GM23338 (cell line): Measurements from ENCODE around the gene CDC45. TPM values are rescaled to one million over a fixed set of nuclear protein-coding genes. Genes with fewer than 3 reads are reported as not detected.

Experiments
- ATAC-seq: fragments of 200-7000 bp; cut with Tn5 transposase; 3 replicates; pipeline ENCODE4 v1.9.1; 2020
- DNase-seq: peaks from one replicate; pipeline ENCODE4 v3.0.0-alpha.2; 2015; ENCODE audit warnings: low spot score
- H2AFZ ChIP-seq: fragments of 200-600 bp; sonication (generic); 2 replicates; pipeline ENCODE4 v1.8.0; 2016; ENCODE audit warnings: antibody characterized with exemption, mild to moderate bottlenecking, moderate library complexity
- H3F3A ChIP-seq: fragments of 200-600 bp; sonication (generic); replicated peaks from 2 replicates; pipeline ENCODE4 v1.8.0; 2017; ENCODE audit warnings: antibody characterized with exemption, mixed run types, low read depth
- H3K27ac ChIP-seq: fragments of 200-600 bp; sonication (generic); 2 replicates; pipeline ENCODE4 v1.6.1; 2016; ENCODE audit warnings: low read depth
- H3K27me3 ChIP-seq: fragments of 200-600 bp; sonication (generic); 2 replicates; pipeline ENCODE4 v1.8.0; 2016; ENCODE audit warnings: mild to moderate bottlenecking, mixed run types, moderate library complexity; ENCODE audit not compliant: insufficient read depth
- H3K36me3 ChIP-seq: fragments of 200-600 bp; sonication (generic); 2 replicates; pipeline ENCODE4 v1.8.0; 2016; ENCODE audit warnings: mild to moderate bottlenecking; ENCODE audit not compliant: insufficient read depth
- H3K4me1 ChIP-seq: fragments of 200-600 bp; sonication (generic); 2 replicates; pipeline ENCODE4 v1.8.0; 2016; ENCODE audit warnings: mild to moderate bottlenecking, moderate library complexity; ENCODE audit not compliant: insufficient read depth
- H3K4me2 ChIP-seq: fragments of 200-600 bp; sonication (generic); 2 replicates; pipeline ENCODE4 v1.7.1; 2017; ENCODE audit warnings: mixed run types
- H3K4me3 ChIP-seq: fragments of 200-600 bp; sonication (generic); 2 replicates; pipeline ENCODE4 v1.6.1; 2016; ENCODE audit warnings: mixed run types
- H3K79me2 ChIP-seq: fragments of 200-600 bp; sonication (generic); replicated peaks from 2 replicates; pipeline ENCODE4 v1.8.0; 2017; ENCODE audit warnings: mild to moderate bottlenecking; ENCODE audit not compliant: insufficient read depth
- H3K9me2 ChIP-seq: fragments of 200-600 bp; sonication (generic); 2 replicates; pipeline ENCODE4 v1.8.0; 2017; ENCODE audit not compliant: insufficient read depth
- H4K20me1 ChIP-seq: fragments of 200-600 bp; sonication (generic); replicated peaks from 2 replicates; pipeline ENCODE4 v1.8.0; 2017; ENCODE audit warnings: mild to moderate bottlenecking; ENCODE audit not compliant: insufficient read depth
- H3K27ac Mint-ChIP-seq: 2 replicates; pipeline ENCODE4 v1.8.0; 2020; ENCODE audit warnings: inconsistent platforms, mild to moderate bottlenecking, moderate library complexity, mixed read lengths
- H3K27me3 Mint-ChIP-seq: 3 replicates; pipeline ENCODE4 v1.8.0; 2022; ENCODE audit warnings: low read depth, mild to moderate bottlenecking, moderate library complexity, mixed read lengths, inconsistent platforms; ENCODE audit not compliant: insufficient read depth, poor library complexity
- H3K36me3 Mint-ChIP-seq: 3 replicates; pipeline ENCODE4 v1.8.0; 2021; ENCODE audit warnings: low read depth, mild to moderate bottlenecking, inconsistent platforms, moderate library complexity, mixed read lengths
- H3K4me1 Mint-ChIP-seq: 3 replicates; pipeline ENCODE4 v1.8.0; 2020; ENCODE audit warnings: mild to moderate bottlenecking, inconsistent platforms, mixed read lengths
- H3K4me3 Mint-ChIP-seq: 3 replicates; pipeline ENCODE4 v1.8.0; 2021; ENCODE audit warnings: moderate library complexity, mild to moderate bottlenecking, inconsistent platforms, mixed read lengths
- H3K9me3 Mint-ChIP-seq: 3 replicates; pipeline ENCODE4 v1.8.0; 2020; ENCODE audit warnings: moderate library complexity, mild to moderate bottlenecking, inconsistent platforms, mixed read lengths
- CREB1 ChIP-seq: fragments of 250-450 bp; sonication (Bioruptor Pico); IDR thresholded peaks from 2 replicates; pipeline ENCODE4 v1.5.0; 2020; ENCODE audit warnings: low read depth, mild to moderate bottlenecking, moderate library complexity
- EZH2 ChIP-seq: fragments of 200-600 bp; sonication (generic); IDR thresholded peaks from one replicate; pipeline ENCODE4 v1.8.0; 2017; ENCODE audit warnings: antibody characterized with exemption, mild to moderate bottlenecking, low read depth; ENCODE audit not compliant: unreplicated experiment
- EZH2phosphoT487 ChIP-seq: fragments of 200-600 bp; sonication (generic); IDR thresholded peaks from one replicate; pipeline ENCODE4 v1.8.1; 2018; ENCODE audit warnings: antibody characterized with exemption; ENCODE audit not compliant: unreplicated experiment
- JUNB ChIP-seq: IDR thresholded peaks from one replicate; pipeline ENCODE4 v1.6.1; 2016; ENCODE audit warnings: antibody characterized with exemption; ENCODE audit not compliant: unreplicated experiment
- NANOG ChIP-seq: IDR thresholded peaks from 2 replicates; pipeline ENCODE4 v1.6.1; 2016; ENCODE audit warnings: antibody characterized with exemption, borderline replicate concordance
- POLR2AphosphoS5 ChIP-seq: IDR thresholded peaks from 2 replicates; pipeline ENCODE4 v1.6.1; 2016; ENCODE audit warnings: antibody characterized with exemption, low read depth
- STAT1 ChIP-seq: IDR thresholded peaks from one replicate; pipeline ENCODE4 v1.6.1; 2016; ENCODE audit warnings: antibody characterized with exemption; ENCODE audit not compliant: unreplicated experiment
- ZNF114 ChIP-seq: fragments of 250-450 bp; sonication (Bioruptor Pico); IDR thresholded peaks from 2 replicates; pipeline ENCODE4 v1.5.0; 2020; ENCODE audit warnings: mild to moderate bottlenecking, moderate library complexity
- ZNF331 ChIP-seq: fragments of 250-450 bp; sonication (Bioruptor Pico); IDR thresholded peaks from 2 replicates; pipeline ENCODE4 v1.5.0; 2020; ENCODE audit warnings: low read depth, mild to moderate bottlenecking, moderate library complexity
- polyA plus RNA-seq: library from polyadenylated mRNA; unstranded; fragments of >200 nt; fragmentation: Nextera tagmentation; extraction: Ambion mirVana; gene quantifications from 2 replicates; pipeline ENCODE4 v1.2.1, GENCODE V29; 2016
- total RNA-seq: library from RNA; depleted of rRNA; stranded (reverse); fragments of >200 nt; shearing (Covaris generic); gene quantifications from 2 replicates; pipeline ENCODE4 v1.2.3, GENCODE V29; 2014
- TF ChIP-seq, protein P1 (sequence below), 2 experiments: fragments of 200-600 bp in 1 of 2; sonication (generic) in 1 of 2; conservative IDR thresholded peaks; 2 replicates each; pipeline versions ENCODE4 v1.5.1 to v1.6.1; 2016 to 2017; ENCODE audit warnings: antibody characterized with exemption in 2 of 2, low read depth in 2 of 2, mild to moderate bottlenecking in 2 of 2, moderate library complexity in 1 of 2
- TF ChIP-seq, protein P2 (sequence below): fragments of 250-450 bp; sonication (Bioruptor Pico); IDR thresholded peaks from 2 replicates; pipeline ENCODE4 v1.5.0; 2020; ENCODE audit warnings: mild to moderate bottlenecking, moderate library complexity

CDC45 gene
- total and polyA plus RNA-seq, 2 experiments from 2014 or later = 29.0 to 30.3 TPM

DNA sequence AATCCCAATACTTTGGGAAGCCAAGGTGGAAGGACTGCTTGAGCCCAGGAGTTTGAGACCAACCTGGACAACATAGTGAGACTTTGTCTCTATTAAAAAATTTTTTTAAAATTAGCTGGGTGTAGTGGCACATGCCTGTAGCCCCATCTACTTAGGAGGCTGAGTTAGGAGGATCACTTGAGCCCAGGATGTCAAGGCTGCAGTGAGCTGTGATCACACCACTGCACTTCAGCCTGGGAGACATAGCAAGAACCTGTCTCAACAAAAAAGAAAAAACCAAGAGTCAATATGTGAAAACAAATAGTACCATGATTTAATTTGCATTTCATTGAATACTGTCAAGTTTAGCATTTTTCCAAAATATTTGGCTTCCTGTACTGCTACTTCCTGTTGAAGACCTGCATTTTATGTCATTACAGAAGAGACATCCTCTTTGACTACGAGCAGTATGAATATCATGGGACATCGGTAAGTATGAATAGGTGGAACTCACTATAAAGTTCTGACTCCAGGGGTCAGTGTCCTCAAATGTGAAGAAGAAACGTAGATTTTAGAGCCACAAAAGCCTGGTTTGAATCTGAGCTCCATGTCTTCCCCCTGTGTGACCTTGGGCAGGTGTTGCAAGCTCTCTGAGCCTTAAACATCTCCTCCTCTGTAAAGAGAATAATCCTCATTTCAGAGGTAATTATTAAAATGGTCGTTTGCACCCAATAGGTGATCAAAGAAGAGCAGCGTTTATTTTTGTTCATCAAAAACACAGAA lies 16.0 kb downstream of the CDC45 start:
- H3K79me2 ChIP-seq = peaks cover 3% of the 10 kb centered on the region; the same call in 1 of the 2 replicates
- Mint-ChIP-seq H3K9me3 (no peaks in the 10 kb centered on the region), H3K4me3 (no peak overlapping the region), H3K4me1 (no peaks in the 10 kb centered on the region), H3K36me3 (peaks cover 33% of the 10 kb centered on the region), H3K27ac (no peak overlapping the region), H3K27me3 (peaks cover 4% of the 10 kb centered on the region)
- H3K27ac ChIP-seq = no peak overlapping the region
- H3K4me1 ChIP-seq = no peaks in the 10 kb centered on the region
- peak; percentile 48 for DNase-seq
- peaks cover 18% of the 10 kb centered on the region; the same call in 1 of the 2 replicates for H3K36me3 ChIP-seq
- no peak for ATAC-seq
- H4K20me1 ChIP-seq = peaks cover 3% of the 10 kb centered on the region; the same call in 1 of the 2 replicates
- no peaks in the 10 kb centered on the region for H3F3A ChIP-seq
- H3K4me3 ChIP-seq = no peak overlapping the region
- H3K9me2 ChIP-seq = no peaks in the 10 kb centered on the region
- no peaks in the 10 kb centered on the region for H3K27me3 ChIP-seq
- no peak overlapping the region for H3K4me2 ChIP-seq
- TF ChIP-seq, protein P1, sequence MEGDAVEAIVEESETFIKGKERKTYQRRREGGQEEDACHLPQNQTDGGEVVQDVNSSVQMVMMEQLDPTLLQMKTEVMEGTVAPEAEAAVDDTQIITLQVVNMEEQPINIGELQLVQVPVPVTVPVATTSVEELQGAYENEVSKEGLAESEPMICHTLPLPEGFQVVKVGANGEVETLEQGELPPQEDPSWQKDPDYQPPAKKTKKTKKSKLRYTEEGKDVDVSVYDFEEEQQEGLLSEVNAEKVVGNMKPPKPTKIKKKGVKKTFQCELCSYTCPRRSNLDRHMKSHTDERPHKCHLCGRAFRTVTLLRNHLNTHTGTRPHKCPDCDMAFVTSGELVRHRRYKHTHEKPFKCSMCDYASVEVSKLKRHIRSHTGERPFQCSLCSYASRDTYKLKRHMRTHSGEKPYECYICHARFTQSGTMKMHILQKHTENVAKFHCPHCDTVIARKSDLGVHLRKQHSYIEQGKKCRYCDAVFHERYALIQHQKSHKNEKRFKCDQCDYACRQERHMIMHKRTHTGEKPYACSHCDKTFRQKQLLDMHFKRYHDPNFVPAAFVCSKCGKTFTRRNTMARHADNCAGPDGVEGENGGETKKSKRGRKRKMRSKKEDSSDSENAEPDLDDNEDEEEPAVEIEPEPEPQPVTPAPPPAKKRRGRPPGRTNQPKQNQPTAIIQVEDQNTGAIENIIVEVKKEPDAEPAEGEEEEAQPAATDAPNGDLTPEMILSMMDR (conservative IDR thresholded peaks at IDR 0.05; ENCODE audit: low read depth in 2 of 2) = peak; percentile 34 to 35
- no peak for TF ChIP-seq NANOG
- H2AFZ ChIP-seq = no peak overlapping the region

DNA sequence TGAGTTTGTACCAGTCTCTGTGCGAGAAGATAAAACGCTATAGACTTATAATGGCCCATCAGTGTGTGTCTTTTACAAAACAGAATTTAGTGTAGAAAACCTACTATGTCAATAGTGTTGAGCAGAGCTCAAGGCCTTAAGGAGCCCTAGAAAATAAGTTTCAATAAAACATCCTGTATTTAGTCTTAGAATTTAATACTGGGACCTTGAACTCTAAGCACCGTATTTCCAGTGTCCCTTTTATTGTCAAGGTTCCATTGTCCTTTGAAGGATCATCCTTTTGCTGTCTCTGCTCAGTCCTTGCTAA lies 16.6 kb downstream of the CDC45 start:
- ATAC-seq = no peak
- no peak overlapping the region for H3K4me3 ChIP-seq
- TF ChIP-seq, protein P1 (conservative IDR thresholded peaks at IDR 0.05; ENCODE audit: low read depth in 2 of 2) = no peak
- TF ChIP-seq JUNB = no peak
- TF ChIP-seq EZH2phosphoT487 = no peak
- TF ChIP-seq CREB1 (CRISPR knock-in tag) = no peak
- TF ChIP-seq EZH2 = no peak
- TF ChIP-seq POLR2AphosphoS5 = no peak
- TF ChIP-seq, protein P2, sequence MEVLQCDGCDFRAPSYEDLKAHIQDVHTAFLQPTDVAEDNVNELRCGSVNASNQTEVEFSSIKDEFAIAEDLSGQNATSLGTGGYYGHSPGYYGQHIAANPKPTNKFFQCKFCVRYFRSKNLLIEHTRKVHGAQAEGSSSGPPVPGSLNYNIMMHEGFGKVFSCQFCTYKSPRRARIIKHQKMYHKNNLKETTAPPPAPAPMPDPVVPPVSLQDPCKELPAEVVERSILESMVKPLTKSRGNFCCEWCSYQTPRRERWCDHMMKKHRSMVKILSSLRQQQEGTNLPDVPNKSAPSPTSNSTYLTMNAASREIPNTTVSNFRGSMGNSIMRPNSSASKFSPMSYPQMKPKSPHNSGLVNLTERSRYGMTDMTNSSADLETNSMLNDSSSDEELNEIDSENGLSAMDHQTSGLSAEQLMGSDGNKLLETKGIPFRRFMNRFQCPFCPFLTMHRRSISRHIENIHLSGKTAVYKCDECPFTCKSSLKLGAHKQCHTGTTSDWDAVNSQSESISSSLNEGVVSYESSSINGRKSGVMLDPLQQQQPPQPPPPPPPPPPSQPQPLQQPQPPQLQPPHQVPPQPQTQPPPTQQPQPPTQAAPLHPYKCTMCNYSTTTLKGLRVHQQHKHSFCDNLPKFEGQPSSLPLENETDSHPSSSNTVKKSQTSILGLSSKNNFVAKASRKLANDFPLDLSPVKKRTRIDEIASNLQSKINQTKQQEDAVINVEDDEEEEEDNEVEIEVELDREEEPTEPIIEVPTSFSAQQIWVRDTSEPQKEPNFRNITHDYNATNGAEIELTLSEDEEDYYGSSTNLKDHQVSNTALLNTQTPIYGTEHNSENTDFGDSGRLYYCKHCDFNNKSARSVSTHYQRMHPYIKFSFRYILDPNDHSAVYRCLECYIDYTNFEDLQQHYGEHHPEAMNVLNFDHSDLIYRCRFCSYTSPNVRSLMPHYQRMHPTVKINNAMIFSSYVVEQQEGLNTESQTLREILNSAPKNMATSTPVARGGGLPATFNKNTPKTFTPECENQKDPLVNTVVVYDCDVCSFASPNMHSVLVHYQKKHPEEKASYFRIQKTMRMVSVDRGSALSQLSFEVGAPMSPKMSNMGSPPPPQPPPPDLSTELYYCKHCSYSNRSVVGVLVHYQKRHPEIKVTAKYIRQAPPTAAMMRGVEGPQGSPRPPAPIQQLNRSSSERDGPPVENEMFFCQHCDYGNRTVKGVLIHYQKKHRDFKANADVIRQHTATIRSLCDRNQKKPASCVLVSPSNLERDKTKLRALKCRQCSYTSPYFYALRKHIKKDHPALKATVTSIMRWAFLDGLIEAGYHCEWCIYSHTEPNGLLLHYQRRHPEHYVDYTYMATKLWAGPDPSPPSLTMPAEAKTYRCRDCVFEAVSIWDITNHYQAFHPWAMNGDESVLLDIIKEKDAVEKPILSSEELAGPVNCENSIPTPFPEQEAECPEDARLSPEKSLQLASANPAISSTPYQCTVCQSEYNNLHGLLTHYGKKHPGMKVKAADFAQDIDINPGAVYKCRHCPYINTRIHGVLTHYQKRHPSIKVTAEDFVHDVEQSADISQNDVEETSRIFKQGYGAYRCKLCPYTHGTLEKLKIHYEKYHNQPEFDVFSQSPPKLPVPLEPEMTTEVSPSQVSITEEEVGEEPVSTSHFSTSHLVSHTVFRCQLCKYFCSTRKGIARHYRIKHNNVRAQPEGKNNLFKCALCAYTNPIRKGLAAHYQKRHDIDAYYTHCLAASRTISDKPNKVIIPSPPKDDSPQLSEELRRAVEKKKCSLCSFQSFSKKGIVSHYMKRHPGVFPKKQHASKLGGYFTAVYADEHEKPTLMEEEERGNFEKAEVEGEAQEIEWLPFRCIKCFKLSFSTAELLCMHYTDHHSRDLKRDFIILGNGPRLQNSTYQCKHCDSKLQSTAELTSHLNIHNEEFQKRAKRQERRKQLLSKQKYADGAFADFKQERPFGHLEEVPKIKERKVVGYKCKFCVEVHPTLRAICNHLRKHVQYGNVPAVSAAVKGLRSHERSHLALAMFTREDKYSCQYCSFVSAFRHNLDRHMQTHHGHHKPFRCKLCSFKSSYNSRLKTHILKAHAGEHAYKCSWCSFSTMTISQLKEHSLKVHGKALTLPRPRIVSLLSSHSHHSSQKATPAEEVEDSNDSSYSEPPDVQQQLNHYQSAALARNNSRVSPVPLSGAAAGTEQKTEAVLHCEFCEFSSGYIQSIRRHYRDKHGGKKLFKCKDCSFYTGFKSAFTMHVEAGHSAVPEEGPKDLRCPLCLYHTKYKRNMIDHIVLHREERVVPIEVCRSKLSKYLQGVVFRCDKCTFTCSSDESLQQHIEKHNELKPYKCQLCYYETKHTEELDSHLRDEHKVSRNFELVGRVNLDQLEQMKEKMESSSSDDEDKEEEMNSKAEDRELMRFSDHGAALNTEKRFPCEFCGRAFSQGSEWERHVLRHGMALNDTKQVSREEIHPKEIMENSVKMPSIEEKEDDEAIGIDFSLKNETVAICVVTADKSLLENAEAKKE = no peak
- no peak for TF ChIP-seq STAT1
- TF ChIP-seq ZNF114 (CRISPR knock-in tag) = no peak
- TF ChIP-seq ZNF331 (CRISPR knock-in tag) = no peak

More for the DNA sequence above, 16.6 kb downstream of the CDC45 start:
- Histone ChIP-seq H3K4me1 (no peaks in the 10 kb centered on the region), H3K27ac (no peak overlapping the region), H3K27me3 (no peaks in the 10 kb centered on the region), H4K20me1 (peaks cover 3% of the 10 kb centered on the region; the same call in 1 of the 2 replicates), H3K36me3 (peaks cover 18% of the 10 kb centered on the region; the same call in 1 of the 2 replicates), H3K9me2 (no peaks in the 10 kb centered on the region), H3K4me2 (no peak overlapping the region), H3F3A (no peaks in the 10 kb centered on the region), H3K79me2 (no peaks in the 10 kb centered on the region; the same call in 1 of the 2 replicates), H2AFZ (no peak overlapping the region)
- no peak overlapping the region for H3K4me3 Mint-ChIP-seq
- no peaks in the 10 kb centered on the region for H3K9me3 Mint-ChIP-seq
- no peak overlapping the region for H3K27ac Mint-ChIP-seq
- H3K36me3 Mint-ChIP-seq = peaks cover 35% of the 10 kb centered on the region
- H3K4me1 Mint-ChIP-seq = no peaks in the 10 kb centered on the region
- H3K27me3 Mint-ChIP-seq = peaks cover 5% of the 10 kb centered on the region
- no peak for DNase-seq
